HUES48 (cell line): ENCODE data around the gene ZHX3.

ENCODE experiments used
- H3K27ac ChIP-seq: one replicate; pipeline ENCODE4 v1.7.0; 2013; ENCODE audit warnings: low read depth, low read length, inconsistent platforms
- H3K27me3 ChIP-seq: 2 replicates; pipeline ENCODE4 v1.6.1; 2013; ENCODE audit warnings: mild to moderate bottlenecking, low read length; ENCODE audit not compliant: control insufficient read depth, insufficient read depth
- H3K36me3 ChIP-seq: 2 replicates; pipeline ENCODE4 v1.6.1; 2013; ENCODE audit warnings: low read length; ENCODE audit not compliant: control insufficient read depth, insufficient read depth
- H3K4me1 ChIP-seq: 2 replicates; pipeline ENCODE4 v1.6.1; 2013; ENCODE audit warnings: mild to moderate bottlenecking, low read length; ENCODE audit not compliant: control insufficient read depth, insufficient read depth
- H3K4me3 ChIP-seq: 2 replicates; pipeline ENCODE4 v1.5.1; 2013; ENCODE audit warnings: mild to moderate bottlenecking, low read depth, low read length
- H3K9ac ChIP-seq: 2 replicates; pipeline ENCODE4 v1.6.1; 2013; ENCODE audit warnings: mild to moderate bottlenecking, low read depth, low read length, moderate library complexity
- H3K9me3 ChIP-seq: 2 replicates; pipeline ENCODE4 v1.6.1; 2013; ENCODE audit warnings: low read length; ENCODE audit not compliant: control insufficient read depth, insufficient read depth

Gene ZHX3

DNA sequence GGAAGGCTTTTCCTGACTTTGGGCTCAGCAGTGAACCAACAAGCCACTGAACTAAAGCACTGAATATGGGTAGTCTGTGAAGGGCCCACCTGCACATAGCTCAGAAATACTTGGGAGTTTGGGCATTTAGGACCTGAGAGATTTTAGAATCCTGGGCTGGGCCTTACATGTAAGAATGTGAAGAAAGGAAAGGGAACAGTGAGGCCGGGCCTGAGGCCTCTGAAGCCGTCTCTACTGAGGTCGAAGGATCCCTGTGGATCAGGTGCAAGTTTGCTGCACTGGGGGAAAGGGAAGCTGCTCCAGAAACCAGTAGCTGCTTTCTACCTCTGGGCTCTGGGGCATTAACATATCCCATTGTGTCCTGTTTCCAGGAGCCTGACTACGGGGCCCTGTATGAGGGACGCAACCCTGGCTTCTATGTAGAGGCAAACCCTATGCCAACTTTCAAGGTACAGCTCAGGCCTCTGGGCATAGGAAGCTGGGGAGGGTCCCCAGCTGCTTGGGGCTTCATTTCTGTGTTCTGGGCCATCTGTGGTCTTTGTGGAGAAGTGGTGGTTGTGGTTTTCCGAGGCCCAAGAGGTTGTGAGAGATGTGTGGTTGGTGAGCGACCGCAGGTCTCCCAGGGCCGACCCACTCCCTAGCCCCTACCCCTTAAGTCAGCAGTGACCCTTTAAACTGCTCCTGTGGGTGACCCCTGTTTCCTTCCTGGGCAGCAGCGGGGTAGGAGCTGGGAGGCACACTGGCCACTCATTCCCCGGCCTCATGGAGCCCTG, 149.9 kb downstream of the ZHX3 start:
- Histone ChIP-seq H3K27me3 (no peaks in the 10 kb centered on the region), H3K36me3 (peaks cover 96% of the 10 kb centered on the region), H3K4me3 (no peak overlapping the region), H3K4me1 (no peaks in the 10 kb centered on the region), H3K27ac (no peak overlapping the region), H3K9ac (no peak overlapping the region), H3K9me3 (no peaks in the 10 kb centered on the region)

GRCh38 chr20:41167118-41167470, 150.4 kb downstream of the ZHX3 start:
- H3K27me3 ChIP-seq: no peaks in the 10 kb centered on the region

DNA sequence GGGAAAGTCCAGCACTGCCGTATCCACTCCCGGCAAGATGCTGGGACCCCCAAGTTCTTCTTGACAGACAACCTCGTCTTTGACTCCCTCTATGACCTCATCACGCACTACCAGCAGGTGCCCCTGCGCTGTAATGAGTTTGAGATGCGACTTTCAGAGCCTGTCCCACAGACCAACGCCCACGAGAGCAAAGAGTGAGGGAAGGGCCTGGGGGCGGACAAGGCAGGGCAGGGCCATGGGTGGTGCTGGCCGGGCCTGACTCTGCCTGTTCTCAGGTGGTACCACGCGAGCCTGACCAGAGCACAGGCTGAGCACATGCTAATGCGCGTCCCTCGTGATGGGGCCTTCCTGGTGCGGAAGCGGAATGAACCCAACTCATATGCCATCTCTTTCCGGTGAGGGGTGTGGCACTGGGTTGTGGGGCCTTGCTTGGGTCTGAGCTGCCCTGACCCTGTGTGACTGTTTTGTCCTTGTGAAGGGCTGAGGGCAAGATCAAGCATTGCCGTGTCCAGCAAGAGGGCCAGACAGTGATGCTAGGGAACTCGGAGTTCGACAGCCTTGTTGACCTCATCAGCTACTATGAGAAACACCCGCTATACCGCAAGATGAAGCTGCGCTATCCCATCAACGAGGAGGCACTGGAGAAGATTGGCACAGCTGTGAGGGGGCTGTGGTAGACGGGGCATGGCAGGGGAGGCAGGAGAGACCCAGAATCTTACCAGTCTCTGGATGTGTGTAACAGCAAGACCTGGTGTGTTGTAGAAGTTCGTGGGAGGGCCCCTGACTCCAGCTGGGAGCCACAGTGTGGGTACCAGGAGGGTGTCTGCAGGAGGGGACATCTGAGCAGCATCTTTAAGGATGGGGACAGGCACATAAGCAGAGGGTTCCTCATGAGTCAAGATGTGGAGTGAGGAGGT, 151.1 kb downstream of the ZHX3 start:
- H3K36me3 ChIP-seq: peaks cover 94% of the 10 kb centered on the region
- no peak overlapping the region for H3K4me3 ChIP-seq
- no peak overlapping the region for H3K27ac ChIP-seq
- H3K27me3 ChIP-seq: no peaks in the 10 kb centered on the region
- H3K4me1 ChIP-seq: no peaks in the 10 kb centered on the region
- H3K9me3 ChIP-seq: no peaks in the 10 kb centered on the region
- H3K9ac ChIP-seq: no peak overlapping the region

More at GRCh38 chr20:41167118-41167470, 150.4 kb downstream of the ZHX3 start:
- Histone ChIP-seq H3K36me3 (peaks cover 96% of the 10 kb centered on the region), H3K9ac (no peak overlapping the region), H3K4me3 (no peak overlapping the region), H3K9me3 (no peaks in the 10 kb centered on the region), H3K4me1 (no peaks in the 10 kb centered on the region), H3K27ac (no peak overlapping the region)

- Histone ChIP-seq H3K36me3 (peaks cover 96% of the 10 kb centered on the region), H3K9ac (no peak overlapping the region), H3K4me1 (no peaks in the 10 kb centered on the region), H3K4me3 (no peak overlapping the region), H3K27ac (no peak overlapping the region), H3K27me3 (no peaks in the 10 kb centered on the region), H3K9me3 (no peaks in the 10 kb centered on the region)
Measured at GRCh38 chr20:41165001-41165882, 152.3 kb downstream of the ZHX3 start.

DNA sequence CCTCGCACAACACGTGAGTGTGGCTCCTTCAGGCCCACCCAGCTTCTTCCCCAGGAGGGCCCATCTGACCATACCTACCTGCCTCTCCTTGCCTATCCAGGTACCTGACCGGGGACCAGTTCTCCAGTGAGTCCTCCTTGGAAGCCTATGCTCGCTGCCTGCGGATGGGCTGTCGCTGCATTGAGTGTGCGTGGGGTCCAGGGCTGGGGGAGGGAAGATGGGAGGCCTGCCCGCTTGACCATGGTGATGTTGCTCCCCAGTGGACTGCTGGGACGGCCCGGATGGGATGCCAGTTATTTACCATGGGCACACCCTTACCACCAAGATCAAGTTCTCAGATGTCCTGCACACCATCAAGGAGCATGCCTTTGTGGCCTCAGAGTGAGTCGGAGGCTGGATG, 153.7 kb downstream of the ZHX3 start:
- Histone ChIP-seq H3K4me1 (no peaks in the 10 kb centered on the region; the same call in 1 of the 2 replicates), H3K4me3 (no peak overlapping the region), H3K9me3 (no peaks in the 10 kb centered on the region), H3K9ac (no peak overlapping the region), H3K27me3 (no peaks in the 10 kb centered on the region), H3K27ac (no peak overlapping the region), H3K36me3 (peaks cover 96% of the 10 kb centered on the region)

DNA sequence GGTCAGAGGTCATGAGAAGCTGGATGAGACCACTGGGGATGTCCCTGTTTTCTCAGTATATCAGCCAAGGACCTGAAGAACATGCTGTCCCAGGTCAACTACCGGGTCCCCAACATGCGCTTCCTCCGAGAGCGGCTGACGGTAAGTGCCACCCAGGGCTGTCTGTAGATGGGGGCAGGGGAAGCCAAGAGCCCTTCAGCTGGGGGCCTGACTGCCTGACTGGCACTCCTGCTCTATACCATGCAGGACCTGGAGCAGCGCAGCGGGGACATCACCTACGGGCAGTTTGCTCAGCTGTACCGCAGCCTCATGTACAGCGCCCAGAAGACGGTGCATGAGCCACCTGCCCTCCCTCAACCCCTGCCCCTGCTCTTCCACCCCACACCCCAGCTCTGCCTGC, 155.1 kb downstream of the ZHX3 start:
- H3K9ac ChIP-seq: no peak overlapping the region
- H3K9me3 ChIP-seq: no peaks in the 10 kb centered on the region
- H3K4me1 ChIP-seq: peaks cover 6% of the 10 kb centered on the region; the same call in 1 of the 2 replicates
- H3K36me3 ChIP-seq: peaks cover 82% of the 10 kb centered on the region
- no peak overlapping the region for H3K4me3 ChIP-seq
- H3K27ac ChIP-seq: no peak overlapping the region
- no peaks in the 10 kb centered on the region for H3K27me3 ChIP-seq

- Histone ChIP-seq H3K36me3 (peaks cover 77% of the 10 kb centered on the region), H3K27ac (no peak overlapping the region), H3K9ac (no peak overlapping the region), H3K27me3 (no peaks in the 10 kb centered on the region), H3K4me3 (no peak overlapping the region), H3K4me1 (peaks cover 7% of the 10 kb centered on the region; the same call in 1 of the 2 replicates), H3K9me3 (no peaks in the 10 kb centered on the region)
Measured at GRCh38 chr20:41161886-41162285, 155.6 kb downstream of the ZHX3 start.

GRCh38 chr20:41160686-41161085, 156.8 kb downstream of the ZHX3 start:
- Histone ChIP-seq H3K9me3 (no peaks in the 10 kb centered on the region), H3K27me3 (no peaks in the 10 kb centered on the region), H3K4me3 (no peak overlapping the region), H3K27ac (no peak overlapping the region), H3K9ac (no peak overlapping the region), H3K36me3 (peaks cover 65% of the 10 kb centered on the region), H3K4me1 (peaks cover 7% of the 10 kb centered on the region; the same call in 1 of the 2 replicates)

DNA sequence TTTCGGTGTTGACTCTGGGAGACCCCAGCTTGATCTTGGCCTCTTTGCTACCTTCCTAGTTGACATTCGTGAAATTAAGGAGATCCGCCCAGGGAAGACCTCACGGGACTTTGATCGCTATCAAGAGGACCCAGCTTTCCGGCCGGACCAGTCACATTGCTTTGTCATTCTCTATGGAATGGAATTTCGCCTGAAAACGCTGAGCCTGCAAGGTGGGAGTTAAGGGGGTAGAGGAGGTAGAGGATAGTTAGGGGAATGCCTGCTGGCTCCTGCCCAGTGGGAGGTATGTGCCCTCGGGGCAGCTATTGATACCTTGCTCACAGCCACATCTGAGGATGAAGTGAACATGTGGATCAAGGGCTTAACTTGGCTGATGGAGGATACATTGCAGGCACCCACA, 158.0 kb downstream of the ZHX3 start:
- Histone ChIP-seq H3K9me3 (no peaks in the 10 kb centered on the region), H3K27me3 (no peaks in the 10 kb centered on the region), H3K9ac (no peak overlapping the region), H3K36me3 (peaks cover 53% of the 10 kb centered on the region), H3K4me3 (no peak overlapping the region), H3K4me1 (peaks cover 14% of the 10 kb centered on the region; the same call in 1 of the 2 replicates), H3K27ac (no peak overlapping the region)

GRCh38 chr20:41158082-41158625, 159.4 kb downstream of the ZHX3 start:
- Histone ChIP-seq H3K4me1 (peaks cover 18% of the 10 kb centered on the region; the same call in 1 of the 2 replicates), H3K27me3 (no peaks in the 10 kb centered on the region), H3K36me3 (peaks cover 39% of the 10 kb centered on the region), H3K4me3 (no peak overlapping the region), H3K27ac (no peak overlapping the region), H3K9me3 (no peaks in the 10 kb centered on the region), H3K9ac (no peak overlapping the region)
